ENCODE results near the gene CHI3L2. TPM values are rescaled to one million over a fixed set of nuclear protein-coding genes. Genes with fewer than 3 reads are reported as not detected.
A peak's percentile ranks its signal among the peaks of the same experiment; 100 is the strongest.

Gene CHI3L2
- total and polyA plus RNA-seq, 2 donors (not counting 1 experiment from before 2014, with no cell fraction given), result 9.2 to 31.5 TPM

GRCh38 chr1:111190931-111191451 is 36.5 kb upstream of the CHI3L2 start:
- 93% methylated on average over 2 of the region's 2 CpGs for WGBS (ENCODE audit: insufficient coverage)
- intact Hi-C loops (cut with micrococcal nuclease), result no loop called here

More at GRCh38 chr1:111190931-111191451, 36.5 kb upstream of the CHI3L2 start:
- CTCF ChIA-PET, result interaction anchor here (0.9 to 2.1 kb wide), 6 partner anchors 13 to 213 kb away, joined by 3 to 6 read pairs (median 4); no protein-coding TSS in a partner anchor
- Histone ChIP-seq H3K4me1 (ENCODE audit: control insufficient read depth in 2 of 2, insufficient read depth in 2 of 2, low read length in 2 of 2) (peaks cover 26 to 56% of the 10 kb centered on the region in 2 donors), H3K27ac (ENCODE audit: low read length in 2 of 2) (peak overlapping the region in 1 of 2 donors; percentile 86), H3K9ac (ENCODE audit: low read length) (no peak overlapping the region), H4K20me1 (ENCODE audit: control insufficient read depth, insufficient read depth, low read length, poor library complexity, severe bottlenecking) (no peaks in the 10 kb centered on the region), H3K36me3 (replicated peaks in 1 of 2; ENCODE audit: control extremely low read depth in 1 of 2, control insufficient read depth in 1 of 2, extremely low read depth in 1 of 2, insufficient read depth in 2 of 2, low read length in 1 of 2) (peaks cover 4 to 94% of the 10 kb centered on the region in 2 experiments), H3K9me3 (ENCODE audit: control extremely low read depth in 1 of 3, control insufficient read depth in 2 of 3, insufficient read depth in 1 of 3, low read length in 2 of 3) (no peaks in the 10 kb centered on the region), H3K4me2 (replicated peaks; ENCODE audit: low read depth, low read length, poor library complexity, severe bottlenecking) (no peak overlapping the region), H3K27me3 (replicated peaks in 1 of 4; ENCODE audit: control extremely low read depth in 1 of 4, control insufficient read depth in 3 of 4, insufficient read depth in 4 of 4, low read length in 3 of 4) (no peaks in the 10 kb centered on the region), H3K79me2 (ENCODE audit: control insufficient read depth, insufficient read depth, low read length) (peaks cover 4% of the 10 kb centered on the region), H2AFZ (ENCODE audit: insufficient read depth, low read depth, low read length, poor library complexity, severe bottlenecking) (no peak overlapping the region), H3K4me3 (ENCODE audit: control extremely low read depth in 1 of 5, extremely low read depth in 1 of 5, insufficient read depth in 1 of 5, low read depth in 2 of 5, low read length in 4 of 5) (no peak overlapping the region)
- H3K4me1 Mint-ChIP-seq, result peaks cover 67% of the 10 kb centered on the region
- no peaks in the 10 kb centered on the region for H3K9me3 Mint-ChIP-seq (ENCODE audit: insufficient read depth)
- peak overlapping the region; percentile 89 for H3K27ac Mint-ChIP-seq
- ATAC-seq (ENCODE audit: low read depth) (no peak), DNase-seq (no peak)
- POLR2A ChIA-PET, result interaction anchor here (0.8 to 1.4 kb wide), 3 partner anchors 28 to 52 kb away, joined by 3 to 11 read pairs (median 4); no protein-coding TSS in a partner anchor
- no peak overlapping the region for H3K4me3 Mint-ChIP-seq
- no peaks in the 10 kb centered on the region for H3K27me3 Mint-ChIP-seq
- TF ChIP-seq CTCF (IDR thresholded peaks at IDR 0.05) (no peak), EZH2 (IDR thresholded peaks at IDR 0.05; ENCODE audit: borderline replicate concordance, insufficient read depth, low read depth, low read length, poor library complexity, severe bottlenecking) (no peak)

Data from B cell (primary cell).